ENCODE measurements around the gene APBA2.

The APBA2 gene

GRCh38 chr15:28914046-28914445 lies 28.3 kb downstream of the APBA2 start:
- in situ Hi-C loops (cut with MboI; ENCODE audit: low sequenced_read_pairs) = no loop called here

DNA sequence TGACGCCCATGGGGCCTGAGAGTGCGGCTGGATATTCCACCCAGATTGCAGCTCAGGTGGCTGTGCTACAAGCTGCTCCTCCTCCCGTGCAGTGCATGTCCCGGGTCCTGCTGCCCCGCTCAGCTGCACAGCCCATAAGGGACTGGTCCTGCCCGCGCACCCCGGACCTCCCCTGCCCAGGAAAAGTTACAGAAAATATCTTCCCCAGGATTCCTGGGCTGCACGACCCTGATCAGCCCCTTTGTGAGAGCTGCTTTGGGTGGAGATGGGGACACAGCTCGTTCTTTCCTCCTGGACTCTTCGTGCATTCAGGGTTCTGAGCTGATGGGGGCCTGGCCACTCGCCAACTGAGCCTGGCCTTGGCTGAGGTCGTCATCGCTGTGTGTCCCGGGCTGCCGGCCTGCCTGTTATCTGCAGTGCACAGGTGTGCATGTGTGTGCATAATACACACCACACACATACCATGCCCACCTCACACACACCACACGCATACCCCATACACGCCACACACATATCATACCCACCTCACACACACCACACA lies 28.8 kb downstream of the APBA2 start:
- in situ Hi-C loops (cut with MboI; ENCODE audit: low sequenced_read_pairs) = no loop called here

DNA sequence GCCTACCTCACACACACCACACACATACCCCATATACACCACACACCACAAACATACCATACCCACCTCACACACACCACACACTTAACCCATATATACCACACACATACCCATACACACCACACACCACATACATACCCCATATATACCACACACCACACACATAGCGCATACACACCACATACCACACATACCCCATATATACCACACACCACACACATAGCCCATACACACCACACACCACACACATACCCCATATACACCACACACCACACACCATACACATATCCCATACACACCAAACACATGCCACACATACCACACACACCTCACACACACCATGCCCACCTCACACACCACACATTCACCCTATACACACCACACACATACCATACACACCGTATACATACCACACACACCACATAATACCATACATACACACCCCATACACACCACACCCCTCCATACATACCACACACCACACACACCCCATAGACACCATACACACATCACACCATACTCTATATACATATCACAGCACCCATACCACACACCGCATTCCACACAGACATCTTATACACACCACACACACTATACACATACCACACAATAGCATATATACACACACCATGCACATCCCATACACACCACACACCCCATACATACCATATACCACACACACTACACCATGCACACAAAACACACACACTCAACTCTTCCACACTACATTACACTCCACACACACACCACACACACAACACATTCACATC lies 29.5 kb downstream of the APBA2 start:
- in situ Hi-C loops (cut with MboI; ENCODE audit: low sequenced_read_pairs) = no loop called here

GRCh38 chr15:28915935-28916334 lies 30.2 kb downstream of the APBA2 start:
- in situ Hi-C loops (cut with MboI; ENCODE audit: low sequenced_read_pairs) = no loop called here

- in situ Hi-C loops (cut with MboI; ENCODE audit: low sequenced_read_pairs) = no loop called here
Measured at GRCh38 chr15:28917791-28918140, 32.0 kb downstream of the APBA2 start.

DNA sequence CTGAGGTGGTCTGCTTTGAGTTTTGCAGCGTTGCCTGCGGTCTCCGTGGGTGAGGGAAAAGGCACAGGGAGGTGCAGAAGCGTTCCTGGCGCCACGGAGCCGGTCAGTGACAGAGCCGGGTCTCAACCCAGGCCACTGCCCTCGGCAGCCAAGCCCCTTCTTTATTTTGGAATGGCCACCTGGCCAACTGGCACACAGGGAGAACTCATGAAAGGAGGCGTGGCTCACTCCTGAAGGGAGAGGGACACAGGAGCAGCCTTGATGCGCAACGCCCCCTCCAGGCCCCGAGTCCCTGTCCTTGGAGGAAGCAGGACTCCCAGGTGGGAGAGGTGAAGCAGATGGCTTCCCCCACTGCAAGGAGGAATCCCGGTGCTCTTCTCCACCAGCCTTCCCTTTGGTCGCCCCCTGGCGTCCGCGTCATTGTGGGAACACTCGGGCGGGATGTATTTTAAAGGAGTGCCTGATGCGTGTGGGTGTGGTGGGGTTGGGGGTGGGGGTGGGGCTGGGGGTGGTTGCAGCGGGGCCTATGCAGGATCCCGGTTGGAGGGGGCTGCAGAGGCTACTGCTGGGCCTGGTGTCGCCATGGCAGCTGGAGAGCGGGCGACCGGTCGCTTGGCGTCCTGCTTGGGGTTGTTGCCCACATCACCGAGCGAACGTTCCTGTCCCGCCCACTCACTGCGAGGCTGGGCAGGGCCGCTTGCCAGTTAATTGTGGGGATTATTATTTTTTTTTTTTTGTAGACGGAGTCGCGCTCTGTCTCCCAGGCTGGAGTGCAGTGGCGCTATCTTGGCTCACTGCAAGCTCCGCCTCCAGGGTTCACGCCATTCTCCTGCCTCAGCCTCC lies 32.6 kb downstream of the APBA2 start:
- in situ Hi-C loops (cut with MboI; ENCODE audit: low sequenced_read_pairs) = no loop called here

GRCh38 chr15:28919201-28919635 lies 33.4 kb downstream of the APBA2 start:
- in situ Hi-C loops (cut with MboI; ENCODE audit: low sequenced_read_pairs) = no loop called here

GRCh38 chr15:28919679-28920655 lies 34.2 kb downstream of the APBA2 start:
- in situ Hi-C loops (cut with MboI; ENCODE audit: low sequenced_read_pairs) = no loop called here

DNA sequence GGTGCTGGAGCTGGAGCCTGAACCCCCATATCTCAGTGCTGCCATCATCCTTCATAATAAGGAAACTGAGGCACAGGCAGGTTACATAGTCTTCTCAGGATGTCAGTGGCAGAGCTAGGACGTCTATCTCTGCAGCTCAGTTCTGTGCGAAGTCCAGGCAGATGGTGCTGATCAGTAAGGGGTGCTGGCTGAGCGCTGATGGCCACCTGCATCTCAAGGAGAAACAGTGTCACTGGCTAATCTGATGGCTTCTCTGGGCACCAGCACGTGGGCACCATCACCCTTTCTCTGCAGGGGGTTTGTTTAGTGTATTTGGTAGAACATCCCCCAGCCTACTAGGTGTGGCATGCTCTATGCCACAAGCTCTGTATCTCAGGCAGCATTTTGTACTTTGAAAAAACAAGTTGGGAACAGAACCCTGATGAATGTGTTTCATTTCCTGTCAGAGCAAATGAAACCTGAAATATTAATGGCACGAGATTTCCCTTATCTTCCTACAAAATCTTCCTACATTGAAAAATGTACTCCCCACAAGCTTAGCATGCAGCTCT lies 35.1 kb downstream of the APBA2 start:
- in situ Hi-C loops (cut with MboI; ENCODE audit: low sequenced_read_pairs) = no loop called here

DNA sequence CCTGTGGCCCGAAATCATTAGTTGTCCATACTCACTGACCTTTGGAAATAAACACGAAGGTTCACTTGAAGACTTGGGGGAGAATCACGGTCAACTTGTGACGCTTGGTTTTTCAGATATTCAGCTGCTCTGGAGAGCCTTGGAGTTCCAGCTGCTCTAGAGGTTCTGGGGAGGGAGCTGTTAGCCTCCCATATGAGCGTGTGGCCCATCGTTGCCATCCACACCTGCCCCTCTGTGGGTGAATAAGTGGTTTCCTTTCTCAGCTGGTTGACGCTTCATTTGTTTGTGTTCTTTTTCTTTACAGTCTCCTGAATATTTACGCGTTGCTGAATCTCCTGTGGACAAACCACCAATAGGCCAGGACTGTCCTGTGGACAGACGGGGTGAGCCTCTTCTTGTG lies 35.6 kb downstream of the APBA2 start:
- in situ Hi-C loops (cut with MboI; ENCODE audit: low sequenced_read_pairs) = no loop called here

DNA sequence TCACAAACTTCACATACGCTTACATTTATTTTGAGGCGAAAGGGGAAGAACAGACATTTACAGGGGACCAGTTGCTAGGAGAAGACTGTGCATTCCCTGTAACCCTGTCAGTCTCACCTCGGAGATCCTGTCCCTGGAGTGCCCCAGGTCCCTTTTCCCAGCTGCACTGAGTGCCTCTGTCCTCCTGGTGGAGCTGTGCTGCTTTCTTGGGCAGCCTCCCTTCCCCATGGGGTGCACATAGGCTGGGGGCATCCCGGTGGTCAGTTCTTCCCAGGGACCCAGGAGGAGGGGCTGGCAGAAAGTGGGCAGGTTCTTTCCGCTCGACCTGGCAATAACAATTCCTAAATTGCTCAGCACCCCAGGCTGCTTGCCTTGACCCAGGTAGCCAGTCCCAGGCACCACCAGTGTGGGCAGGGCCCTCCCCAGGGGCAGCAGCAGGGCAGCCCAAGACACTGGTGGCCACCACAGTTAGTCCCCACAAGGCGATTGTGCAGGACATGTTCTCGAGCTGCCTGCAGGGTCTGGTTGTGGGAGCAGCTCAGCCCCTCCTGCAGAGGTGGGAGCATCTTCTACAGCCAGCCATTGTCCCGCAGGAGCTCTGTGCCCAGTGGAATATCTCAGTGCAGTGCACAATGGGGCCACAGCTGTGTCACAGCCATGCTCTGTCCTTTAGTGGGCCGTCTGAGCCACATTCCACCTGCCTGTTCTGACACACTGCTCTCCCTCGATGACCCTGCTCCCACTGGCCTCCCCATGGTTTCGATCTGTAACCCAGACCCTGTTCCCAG lies 36.3 kb downstream of the APBA2 start:
- in situ Hi-C loops (cut with MboI; ENCODE audit: low sequenced_read_pairs) = no loop called here

DNA sequence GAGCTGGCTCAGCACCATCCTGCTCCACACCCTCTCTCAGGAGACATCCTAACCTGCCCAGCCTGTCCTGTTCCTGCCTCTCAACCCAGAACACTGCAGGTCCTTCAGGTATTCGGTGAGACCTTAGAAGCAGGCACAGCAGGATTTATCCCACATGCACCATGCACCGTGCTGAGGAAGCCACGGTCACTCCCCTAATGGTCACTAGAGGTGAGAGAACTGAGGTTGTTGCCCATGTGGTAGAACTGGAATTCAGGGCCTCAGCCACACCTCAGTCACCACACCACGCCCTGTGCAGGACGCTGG lies 36.9 kb downstream of the APBA2 start:
- in situ Hi-C loops (cut with MboI; ENCODE audit: low sequenced_read_pairs) = no loop called here

GRCh38 chr15:28923726-28924280 lies 38.0 kb downstream of the APBA2 start:
- in situ Hi-C loops (cut with MboI; ENCODE audit: low sequenced_read_pairs) = no loop called here

DNA sequence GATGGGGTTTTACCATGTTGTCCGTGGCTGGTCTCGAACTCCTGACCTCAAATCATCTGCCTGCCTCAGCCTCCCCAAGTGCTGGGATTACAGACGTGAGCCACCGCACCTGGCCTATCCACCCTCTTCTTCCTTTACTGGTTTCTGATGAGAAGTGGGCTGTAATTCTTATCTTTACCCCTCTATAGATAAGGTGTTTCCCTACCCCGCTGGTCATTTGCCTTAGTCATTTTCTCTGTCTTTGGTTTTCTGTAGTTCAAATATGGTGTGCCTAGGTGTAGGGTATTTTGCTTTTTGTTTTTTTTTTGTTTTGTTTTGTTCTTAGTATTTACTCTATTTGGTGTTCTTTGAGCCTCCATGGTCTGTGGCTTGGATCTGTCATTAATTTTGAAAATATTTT lies 41.3 kb downstream of the APBA2 start:
- in situ Hi-C loops (cut with MboI; ENCODE audit: low sequenced_read_pairs) = no loop called here

- in situ Hi-C loops (cut with MboI; ENCODE audit: low sequenced_read_pairs) = no loop called here
Measured at GRCh38 chr15:28929200-28929599, 43.4 kb downstream of the APBA2 start.

- in situ Hi-C loops (cut with MboI; ENCODE audit: low sequenced_read_pairs) = no loop called here
Measured at GRCh38 chr15:28930011-28930410, 44.2 kb downstream of the APBA2 start.

DNA sequence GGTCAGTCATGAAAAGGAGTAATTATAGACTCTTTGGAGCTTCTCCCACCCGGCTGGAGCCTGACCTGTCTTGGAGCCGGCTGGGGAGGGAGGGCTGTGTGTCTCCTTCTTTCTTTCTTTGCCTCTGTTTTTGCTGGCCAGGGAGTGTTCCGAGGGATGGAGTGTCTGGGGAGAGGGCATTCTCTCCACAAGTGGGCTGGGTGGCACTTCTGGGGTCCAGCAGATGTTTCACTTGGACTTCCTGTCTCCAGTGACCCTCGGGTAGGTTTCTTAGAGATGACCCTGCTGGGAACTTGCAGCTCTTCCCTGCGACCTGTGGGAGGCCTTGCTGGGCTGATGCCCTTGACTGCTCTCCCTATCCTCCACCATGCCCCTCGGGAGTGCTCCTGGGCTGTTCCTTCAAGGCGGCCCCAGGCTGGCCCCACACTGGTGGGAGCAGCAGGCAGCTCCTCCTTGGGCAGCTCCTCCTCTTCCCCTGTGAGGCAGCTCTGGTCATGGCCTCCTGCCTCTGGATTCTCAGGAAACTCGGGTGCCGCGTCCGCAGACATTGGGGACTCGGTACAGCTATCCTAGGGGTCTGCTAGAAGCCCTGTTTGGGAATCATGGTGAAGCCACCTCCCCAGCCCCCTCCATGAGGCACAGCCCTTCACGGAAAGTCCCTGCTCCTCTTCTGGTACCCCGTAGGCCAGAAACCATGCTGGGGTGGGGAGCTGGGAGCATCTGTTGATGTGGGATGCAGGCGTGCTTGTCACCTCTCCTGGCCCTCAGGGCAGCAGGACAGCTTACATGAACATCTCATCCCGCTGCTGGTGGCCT lies 44.9 kb downstream of the APBA2 start:
- in situ Hi-C loops (cut with MboI; ENCODE audit: low sequenced_read_pairs) = no loop called here

- in situ Hi-C loops (cut with MboI; ENCODE audit: low sequenced_read_pairs) = no loop called here
Measured at GRCh38 chr15:28931828-28932227, 46.1 kb downstream of the APBA2 start.

GRCh38 chr15:28932361-28932760 lies 46.6 kb downstream of the APBA2 start:
- in situ Hi-C loops (cut with MboI; ENCODE audit: low sequenced_read_pairs) = no loop called here

All from HL-60/S4 treated with phorbol 12-myristate 13-acetate at 8.2 ng/mL for 4 days and 3 days (cell line).